NCI-H82 treated with DMSO at 0.1 percent for 48 hours (cell line): ENCODE results near the gene DOK5.

Source experiments
- DNase-seq: peaks from one replicate; lab custom pipeline; 2025; ENCODE audit not compliant: unreplicated experiment; lab: John Stamatoyannopoulos, UW

Gene DOK5

DNA sequence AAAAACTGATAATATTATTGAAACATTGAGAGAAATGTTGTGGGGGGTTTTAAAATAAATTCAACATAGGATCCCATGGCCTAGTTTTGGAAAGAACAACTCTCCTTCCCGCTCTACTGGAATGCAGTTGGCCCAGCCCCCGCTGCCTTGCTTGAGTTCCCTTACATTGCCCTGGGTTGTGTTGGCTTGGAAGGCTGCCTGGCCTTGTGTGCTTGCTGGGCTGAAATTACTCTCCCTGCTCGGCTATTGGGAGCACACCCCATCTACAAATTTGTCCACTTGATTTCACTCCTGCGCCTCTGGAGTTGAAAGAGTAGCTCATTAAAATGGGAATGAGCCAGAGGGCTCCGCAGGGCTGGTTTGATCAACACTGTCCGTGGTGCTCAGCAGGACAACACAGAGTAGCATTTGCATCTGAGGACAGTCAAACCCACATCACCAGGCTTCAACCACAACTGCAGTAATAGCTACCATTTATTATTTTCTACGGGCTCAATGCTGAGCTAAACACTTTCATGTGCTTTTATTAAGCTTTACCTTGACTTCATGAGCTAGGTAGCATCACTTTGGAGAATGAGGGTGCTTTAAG, 35.2 kb downstream of the DOK5 start:
- no peak for DNase-seq

DNA sequence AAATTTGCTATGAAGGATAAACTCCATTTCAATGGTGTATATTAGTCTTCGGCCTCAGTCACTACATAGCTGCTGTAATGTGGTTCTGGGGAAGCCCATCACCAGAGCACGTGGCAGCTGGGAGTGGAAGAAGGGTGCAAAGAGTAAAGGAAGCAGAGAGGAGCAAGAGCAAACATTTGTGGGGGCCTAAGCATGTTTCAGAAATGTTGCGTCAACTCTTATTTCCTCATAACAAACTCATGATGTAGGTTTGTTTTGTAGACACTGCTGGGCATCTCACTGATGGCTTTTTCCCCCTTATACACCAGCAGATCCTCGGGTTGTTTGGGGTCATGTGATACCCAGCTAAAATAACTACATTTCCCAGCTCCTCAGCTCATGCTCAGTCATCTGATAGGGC, 37.3 kb downstream of the DOK5 start:
- DNase-seq: no peak

DNA sequence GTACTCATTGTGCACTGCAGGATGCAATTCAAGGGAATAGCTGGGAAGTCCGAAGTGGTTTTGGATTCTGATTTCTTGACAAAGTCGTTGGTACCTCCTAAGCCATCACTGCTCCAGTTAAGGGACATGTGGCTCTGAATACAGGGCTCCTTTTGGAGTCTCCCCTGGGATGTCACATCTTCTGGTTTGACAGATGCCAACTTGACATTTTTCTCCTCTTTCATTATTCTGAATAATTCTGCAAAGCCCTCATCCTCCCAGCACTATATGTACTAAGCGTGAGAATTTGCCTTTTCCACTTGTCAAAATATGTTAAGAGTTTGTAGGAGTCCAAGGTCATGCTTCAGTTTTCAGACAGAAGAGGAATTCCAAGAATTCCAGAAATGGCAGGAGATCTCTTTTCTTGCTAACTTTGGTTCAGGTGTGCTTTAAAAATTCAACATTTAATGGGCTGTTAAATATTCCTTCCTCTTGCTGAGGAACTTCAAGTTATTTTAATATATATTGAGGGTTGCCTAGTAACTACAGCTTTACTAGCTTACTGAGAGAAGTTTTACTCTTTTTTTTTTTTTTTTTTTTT, 38.7 kb downstream of the DOK5 start:
- DNase-seq: no peak

DNA sequence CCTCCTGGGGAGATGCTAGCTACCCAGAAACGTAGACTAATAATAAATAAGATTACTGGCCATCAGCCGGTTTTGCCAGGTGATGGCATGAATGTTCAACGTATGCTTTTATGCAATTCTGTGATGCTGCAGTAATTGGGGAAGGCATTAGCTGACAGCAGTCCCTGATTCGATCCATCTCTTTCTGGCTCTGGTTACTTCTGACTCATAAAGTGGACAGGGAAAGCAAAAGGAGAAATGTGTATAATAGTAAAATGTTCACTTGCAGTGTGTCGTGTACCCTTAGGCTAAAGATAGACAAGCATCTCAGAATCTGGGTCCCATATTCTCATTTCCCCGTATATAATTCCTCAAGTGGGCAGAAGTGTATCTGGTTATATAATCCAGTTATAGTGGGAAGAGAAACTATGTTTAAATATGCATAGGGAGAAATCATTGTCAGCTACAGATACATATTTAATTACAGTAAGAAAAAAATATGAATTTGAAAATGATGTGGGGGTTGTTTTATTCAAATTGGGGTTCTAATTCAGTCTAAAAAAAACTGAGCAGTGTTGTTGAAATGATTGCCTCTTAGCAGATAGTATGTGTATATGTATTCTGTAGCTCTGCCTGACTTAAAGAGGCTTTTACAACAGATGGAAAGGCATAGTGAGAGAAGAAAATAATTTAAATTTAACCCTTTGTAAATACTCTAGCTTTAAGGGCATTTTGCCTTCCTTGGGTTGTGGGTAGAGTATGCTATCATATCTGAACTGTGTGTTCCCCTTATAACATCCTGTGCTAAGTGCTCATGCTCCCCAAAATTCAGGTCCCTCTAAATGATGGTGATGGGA, 40.6 kb downstream of the DOK5 start:
- no peak for DNase-seq

DNA sequence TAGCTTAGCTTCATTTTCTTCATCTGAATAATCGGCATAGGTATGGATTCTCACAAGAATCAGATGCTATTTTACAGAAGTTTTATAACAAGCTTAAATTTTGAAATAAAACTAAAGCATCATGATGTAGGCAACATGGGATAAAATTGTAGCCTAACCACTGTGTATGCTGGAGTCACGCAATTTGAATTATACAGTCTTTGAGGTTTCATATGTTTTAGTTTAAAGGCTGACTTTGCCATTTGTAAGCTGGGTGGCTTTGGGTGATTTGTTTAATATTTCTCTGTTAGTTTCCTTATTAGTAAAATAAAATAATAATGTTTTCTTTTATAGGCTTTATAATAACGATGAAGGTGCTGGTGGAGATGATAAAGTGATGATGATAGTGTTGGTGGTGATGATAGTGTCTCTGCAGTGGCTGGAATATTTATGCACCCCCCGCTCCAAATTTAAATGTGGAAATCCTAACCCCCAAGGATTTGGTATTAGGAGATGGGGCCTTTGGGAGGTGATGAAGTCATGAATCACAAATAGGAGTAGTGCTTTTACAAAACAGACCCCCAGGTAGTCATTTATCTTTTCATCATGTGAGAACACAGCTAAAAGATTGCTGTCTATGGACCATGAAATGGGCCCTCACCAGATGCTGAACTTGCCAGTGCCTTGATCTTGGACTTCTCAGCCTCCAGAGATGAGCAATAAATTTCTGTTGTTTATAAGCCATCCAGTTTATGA, 42.0 kb downstream of the DOK5 start:
- no peak for DNase-seq

DNA sequence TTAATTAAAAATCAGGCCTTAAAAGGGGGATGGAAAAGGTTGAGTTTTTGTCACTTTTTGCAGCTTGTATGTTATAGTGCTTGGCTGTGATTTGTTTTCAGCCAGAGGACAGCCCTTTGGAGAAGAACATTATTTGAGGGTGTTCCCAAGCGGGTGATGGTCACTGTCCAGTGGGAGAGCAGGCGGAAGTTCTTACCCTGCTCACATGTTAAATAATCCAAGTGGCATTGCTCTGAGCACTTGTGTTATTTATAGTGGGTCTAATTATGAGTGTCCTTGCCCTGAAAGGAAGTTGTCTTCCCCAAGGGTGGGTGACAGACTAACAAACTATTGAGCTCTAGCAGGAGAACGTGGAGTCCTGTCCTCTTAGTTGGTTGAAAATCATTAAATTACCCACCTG, 49.5 kb downstream of the DOK5 start:
- no peak for DNase-seq

DNA sequence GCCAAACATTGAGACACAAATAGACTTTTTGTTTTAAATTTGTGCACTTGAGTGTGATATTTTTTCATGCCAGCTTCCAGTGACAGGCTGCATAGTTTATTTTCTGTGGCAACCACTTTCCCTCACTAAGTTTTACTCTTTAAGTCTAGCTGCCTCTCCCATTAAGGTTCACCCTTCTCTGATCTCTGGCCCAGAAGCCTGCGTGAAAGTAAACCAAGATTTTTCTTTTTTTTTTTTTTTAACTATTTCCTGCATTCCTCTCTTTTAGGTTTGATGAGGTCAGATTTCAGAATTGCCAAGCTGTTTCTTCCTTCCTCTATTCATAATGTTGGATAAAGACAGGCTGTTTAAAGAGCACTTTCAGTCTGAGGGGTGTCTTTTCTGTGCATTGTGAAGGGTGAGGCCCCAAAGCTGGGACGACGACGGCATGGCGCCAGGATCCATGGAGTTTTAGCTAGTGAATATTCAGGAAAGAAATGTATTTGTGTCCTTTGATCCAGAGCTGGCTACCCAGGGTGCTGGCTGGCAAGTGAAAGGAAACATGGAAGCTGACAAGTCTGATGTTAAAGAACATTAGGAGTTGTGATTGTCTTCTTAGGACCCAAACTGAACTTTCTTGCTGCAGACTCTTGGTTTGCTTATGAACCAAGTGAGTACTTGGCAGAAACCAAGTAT, 50.7 kb downstream of the DOK5 start:
- no peak for DNase-seq

DNA sequence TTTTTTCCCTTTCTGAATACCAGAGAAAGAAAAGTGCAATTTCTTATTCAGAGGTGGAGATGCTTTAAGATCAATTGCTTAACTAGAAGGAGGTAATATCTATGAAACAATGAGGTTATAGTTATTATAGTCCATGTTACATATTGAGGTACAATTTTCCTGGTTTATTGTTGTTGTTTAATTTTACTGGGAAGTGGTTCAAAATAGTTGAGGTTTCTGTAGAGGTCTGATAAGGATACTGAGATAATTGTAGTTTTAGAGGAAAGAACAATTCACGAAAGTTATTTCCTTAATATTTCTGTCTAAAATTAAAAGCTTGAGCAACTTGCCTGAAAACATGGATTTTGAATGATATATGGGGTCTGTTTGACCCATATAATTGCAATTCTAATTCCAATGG, 51.4 kb downstream of the DOK5 start:
- no peak for DNase-seq

DNA sequence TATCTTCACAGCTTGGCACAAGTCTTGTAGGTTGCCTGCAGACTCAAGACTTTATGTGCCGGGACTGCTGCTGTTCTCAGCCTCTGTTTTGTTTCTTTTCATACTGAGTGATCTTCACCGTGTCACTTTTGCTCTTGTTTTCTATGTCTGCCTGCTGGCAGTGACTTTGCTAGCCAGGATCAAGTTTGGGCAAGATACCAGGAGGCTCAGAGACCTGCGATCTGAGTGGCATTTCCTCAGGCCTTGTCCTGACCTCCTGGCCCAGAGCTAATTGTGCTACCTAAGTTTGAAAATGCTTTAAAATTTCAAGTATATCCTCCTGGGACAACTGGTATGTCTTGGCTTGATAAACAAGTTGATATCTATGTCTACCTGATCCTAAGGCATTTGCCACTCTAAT, 57.2 kb downstream of the DOK5 start:
- DNase-seq: no peak

DNA sequence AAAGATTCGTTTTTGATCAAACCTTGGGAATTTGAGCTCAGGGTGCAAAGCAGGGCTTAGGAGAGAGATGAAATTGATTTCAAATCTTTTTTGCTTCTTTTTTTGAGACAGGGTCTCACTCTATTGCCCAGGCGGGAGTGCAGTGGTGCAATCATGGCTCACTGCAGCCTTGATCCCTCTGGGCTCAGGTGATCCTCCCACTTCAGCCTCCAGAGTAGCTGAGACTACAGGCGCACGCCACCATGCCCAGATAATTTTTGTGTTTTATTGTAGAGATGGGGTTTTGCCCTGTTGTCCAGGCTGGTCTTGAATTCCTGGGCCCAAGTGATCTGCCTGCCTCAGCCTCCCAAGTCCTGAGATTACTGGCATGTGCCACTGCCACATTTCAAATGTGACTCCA, 58.7 kb downstream of the DOK5 start:
- no peak for DNase-seq

DNA sequence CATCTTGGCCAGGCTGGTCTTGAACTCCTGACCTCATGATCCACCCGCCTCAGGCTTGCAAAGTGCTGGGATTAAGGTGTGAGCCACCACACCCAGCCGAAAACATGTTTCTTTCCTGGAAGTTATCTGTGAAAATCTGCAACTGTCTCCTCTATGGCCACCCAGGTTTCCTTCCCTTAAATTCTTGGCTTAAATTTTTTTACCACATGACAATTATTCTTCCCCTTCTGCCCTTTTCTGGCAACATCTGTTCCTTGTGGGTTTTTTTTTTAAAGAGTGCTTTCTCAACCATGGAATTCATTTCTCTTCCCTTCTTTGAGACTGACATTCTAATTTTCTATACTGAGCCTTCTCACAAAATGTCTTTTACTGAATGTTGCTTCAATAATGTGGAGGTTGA, 59.6 kb downstream of the DOK5 start:
- no peak for DNase-seq

DNA sequence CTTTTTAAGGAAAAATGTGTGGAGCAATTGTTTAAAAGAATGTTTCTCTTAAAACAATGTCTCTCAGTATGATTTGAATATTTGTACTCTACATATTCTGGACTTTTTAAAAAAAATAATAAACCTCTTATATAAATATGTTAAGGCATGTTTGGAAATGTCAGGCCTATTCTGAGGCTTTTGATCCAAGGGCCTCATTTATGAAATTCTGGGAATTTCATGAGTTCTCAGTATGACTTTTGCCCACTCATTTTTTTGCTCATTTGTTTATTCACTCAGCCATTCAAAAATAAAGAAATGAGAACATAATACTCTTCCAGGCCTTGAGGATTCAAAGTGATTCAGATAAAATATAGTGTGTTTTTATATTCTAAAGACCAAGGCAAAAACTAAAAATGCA, 60.4 kb downstream of the DOK5 start:
- no peak for DNase-seq

DNA sequence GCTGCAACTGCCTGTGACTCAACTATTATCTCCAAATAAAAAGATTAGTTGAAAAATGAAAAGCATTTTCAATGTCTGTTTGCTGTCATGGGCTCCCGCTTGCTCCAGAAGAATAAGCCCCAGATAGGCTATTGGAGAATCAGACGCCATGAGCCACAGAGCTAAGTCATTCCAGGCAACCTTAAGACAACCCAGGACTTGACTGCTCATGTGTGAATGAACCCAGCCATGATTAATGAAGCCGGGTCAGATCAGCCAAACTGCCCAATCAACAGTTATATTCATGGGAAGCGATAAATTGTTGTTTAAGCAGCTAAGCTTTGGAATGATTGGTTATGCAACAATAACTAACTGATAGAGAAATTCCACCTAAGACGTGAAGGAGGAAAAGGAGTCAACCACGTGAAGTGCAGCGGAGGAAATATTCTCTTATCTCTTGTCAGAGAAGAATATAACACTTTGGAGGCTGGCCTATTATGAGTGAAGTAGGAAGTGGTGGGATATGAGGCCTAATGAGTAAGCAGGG, 64.2 kb downstream of the DOK5 start:
- no peak for DNase-seq

DNA sequence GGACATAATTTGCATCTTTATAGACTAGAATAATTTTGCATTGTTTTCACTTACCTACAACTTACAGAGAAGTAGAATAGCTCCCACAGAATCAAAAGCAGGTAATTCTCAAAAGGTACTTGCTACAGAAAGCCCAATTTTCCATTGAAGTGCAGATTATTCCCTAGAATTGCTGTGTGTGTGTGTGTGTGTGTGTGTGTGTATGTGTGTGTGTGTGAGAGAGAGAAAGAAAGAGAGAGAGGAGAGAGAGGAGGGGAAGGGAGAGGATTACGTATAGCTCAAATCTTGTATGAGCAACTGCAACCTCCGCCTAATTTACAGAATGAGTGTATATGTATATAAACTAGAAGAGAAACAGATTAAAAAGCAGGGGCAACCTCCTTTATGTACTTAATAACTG, 68.0 kb downstream of the DOK5 start:
- DNase-seq: no peak

DNA sequence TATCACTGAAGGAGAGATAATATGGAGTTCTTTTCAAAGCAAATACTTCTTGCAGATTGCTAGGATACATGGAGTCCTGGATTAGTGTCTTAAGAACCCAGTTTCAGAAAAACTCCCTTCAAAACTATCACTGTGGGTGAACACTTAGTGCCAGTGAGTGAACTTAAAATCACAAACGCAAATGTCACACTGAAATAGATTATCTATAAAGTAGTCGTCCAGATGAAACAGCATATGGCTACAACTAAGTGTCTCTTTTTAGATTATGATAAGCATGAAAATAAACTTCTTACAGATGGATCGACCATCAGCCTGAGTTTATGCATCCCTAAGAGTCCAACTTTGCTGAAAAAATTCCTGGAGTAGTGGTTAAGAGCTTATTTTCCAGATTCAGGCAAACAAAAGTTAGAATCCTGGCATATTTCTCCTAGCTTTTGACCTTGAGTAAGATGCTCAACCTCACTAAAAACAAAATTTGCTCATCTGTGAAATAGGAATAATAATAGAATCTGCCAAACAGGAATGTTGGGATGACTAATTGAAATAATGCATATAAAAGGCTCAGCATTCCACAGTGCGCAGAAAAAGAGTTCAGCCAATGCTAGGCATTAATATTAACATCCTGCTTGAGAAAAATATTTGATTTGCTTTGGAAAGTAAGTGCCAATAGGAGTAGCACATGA, 70.4 kb downstream of the DOK5 start:
- no peak for DNase-seq

DNA sequence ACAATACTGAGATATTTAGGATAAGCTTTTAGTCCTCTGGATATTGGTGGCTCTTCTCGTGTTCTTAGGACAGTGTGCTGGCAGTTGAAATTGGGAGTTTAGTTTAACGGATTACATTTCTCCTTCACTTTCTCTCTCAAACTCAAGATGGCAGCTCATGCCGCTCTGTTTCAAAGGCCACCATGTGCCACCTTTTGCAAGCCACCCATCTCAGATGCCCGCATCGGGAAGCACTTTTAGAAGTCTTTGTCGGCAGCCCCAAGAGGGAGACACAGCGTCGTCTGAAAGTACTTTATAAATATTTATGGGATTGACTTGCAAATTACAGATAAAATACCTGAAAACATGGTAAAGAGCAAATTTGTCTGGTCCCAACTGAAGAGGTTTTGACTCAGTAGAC, 73.5 kb downstream of the DOK5 start:
- DNase-seq: no peak

DNA sequence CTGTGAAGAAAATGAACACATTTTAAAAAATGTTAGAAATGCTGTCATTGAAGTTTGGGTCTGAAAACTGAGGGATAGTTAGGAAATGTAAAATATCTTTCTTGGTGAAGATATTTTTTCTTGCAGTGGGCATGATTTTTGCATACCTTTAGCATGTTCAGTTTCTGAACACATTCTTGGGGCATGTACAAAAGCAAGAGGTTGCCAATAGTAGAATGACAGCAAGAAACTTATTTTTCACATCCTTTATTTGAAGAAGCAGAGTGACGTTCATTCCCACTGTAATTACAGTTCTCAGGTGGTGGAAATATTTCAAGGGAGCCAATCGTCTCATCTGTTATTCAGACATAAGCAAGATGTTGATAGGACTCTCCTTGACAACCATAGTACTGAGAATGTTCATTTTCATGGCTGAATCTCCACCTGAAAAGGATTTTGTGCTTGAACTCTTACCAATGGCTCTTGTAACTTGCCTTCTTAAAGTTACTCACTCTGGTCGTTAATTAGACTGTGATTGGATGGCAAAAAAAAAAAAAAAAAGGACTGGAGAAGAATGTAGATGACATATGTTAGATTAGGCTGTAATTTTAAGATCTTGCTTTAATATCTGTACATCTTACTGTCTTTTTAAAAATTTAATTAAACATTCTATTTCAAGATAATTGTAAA, 74.4 kb downstream of the DOK5 start:
- DNase-seq: no peak

DNA sequence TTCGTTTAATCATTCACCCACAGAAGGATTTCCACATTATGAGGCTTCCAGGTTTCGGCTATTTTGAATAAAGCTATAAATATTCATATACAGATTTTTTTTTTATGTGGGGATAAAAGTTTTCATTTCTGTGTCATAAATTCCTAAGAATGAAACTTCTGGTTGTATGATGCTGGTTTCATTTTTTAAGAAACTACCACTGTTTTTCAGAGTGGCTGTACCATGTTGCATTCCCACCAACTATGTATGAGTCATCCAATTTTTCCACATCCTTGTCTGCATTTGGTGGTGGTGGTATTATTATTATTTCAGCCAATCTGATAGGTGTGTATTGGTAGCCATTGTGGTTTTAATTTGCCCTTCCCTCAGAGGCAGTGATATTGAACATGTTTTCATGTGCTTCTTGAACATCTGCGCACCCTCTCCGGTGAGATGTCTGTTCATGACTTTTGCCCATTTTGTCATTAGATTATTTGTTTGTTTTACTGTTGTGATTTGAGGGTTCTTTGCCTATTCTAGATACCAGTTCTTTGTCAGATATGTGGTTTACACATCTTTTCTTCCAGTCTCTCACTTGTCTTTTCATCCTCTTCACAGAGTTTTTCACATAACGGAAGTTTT, 75.5 kb downstream of the DOK5 start:
- no peak for DNase-seq

DNA sequence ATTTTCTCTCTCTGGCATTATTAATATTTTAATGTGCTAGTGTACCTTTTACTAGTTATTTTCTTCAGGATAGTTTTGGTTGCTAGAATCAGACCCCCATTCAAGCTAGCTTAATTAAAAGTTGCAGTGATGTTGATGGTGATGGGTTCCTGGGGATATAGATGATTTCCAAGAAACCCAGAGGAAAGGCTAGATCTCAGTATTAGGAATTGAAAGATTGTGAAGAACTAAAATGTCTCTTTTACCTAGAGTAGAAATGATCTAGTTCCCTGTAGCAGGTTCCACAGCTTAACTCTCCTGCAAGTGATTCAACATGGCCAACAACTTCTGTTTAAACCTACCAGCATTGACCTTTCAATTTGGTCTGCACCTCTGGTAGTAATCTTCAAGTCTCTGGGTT, 78.6 kb downstream of the DOK5 start:
- DNase-seq: no peak

DNA sequence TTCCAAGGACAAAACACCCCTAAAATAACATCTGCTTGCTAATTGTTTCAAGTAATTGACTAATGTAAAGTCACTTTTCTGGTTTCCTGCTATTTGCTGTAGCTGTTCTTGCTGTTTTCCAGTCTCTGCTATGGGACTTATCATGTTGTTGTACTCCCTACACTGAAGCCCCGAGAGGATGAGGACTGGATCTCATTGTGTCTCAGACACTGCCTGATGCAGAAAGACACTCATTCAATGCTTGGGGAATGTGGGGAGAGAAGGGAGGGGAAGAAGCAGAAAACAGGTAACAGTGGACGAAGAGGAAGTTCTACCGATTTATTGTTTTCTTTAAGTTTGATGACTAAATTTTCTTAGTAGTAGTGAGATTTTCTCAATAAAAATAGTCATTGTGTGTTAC, 79.8 kb downstream of the DOK5 start:
- no peak for DNase-seq
